Measurements from ENCODE around the gene DMD.

Gene DMD

DNA sequence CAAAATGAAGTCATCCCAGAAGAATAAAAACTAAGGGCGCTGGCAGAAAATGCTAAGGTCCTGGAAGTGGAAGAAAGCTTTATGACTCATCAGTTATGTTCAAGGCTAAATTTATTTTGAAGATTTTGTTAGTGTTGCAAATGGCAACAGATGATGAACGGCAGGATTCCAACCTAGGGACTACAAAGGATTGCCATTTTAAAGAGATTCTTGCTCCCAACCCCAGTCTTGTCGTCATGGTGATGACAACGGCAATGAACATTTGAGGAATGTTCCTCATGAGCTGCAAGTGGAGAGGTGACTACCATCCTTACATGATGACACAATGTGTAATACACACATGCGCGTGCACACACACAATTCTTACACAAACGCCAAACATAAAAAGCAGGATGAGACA is 2085.1 kb downstream of the DMD start:
- Mint-ChIP-seq H3K27me3 (ENCODE audit: low read depth) (no peaks in the 10 kb centered on the region), H3K4me3 (no peak overlapping the region), H3K27ac (no peak overlapping the region), H3K9me3 (peaks cover 9% of the 10 kb centered on the region), H3K4me1 (peaks cover 5% of the 10 kb centered on the region), H3K36me3 (ENCODE audit: low read depth) (peaks cover 26% of the 10 kb centered on the region)
- TF ChIP-seq, protein P1, sequence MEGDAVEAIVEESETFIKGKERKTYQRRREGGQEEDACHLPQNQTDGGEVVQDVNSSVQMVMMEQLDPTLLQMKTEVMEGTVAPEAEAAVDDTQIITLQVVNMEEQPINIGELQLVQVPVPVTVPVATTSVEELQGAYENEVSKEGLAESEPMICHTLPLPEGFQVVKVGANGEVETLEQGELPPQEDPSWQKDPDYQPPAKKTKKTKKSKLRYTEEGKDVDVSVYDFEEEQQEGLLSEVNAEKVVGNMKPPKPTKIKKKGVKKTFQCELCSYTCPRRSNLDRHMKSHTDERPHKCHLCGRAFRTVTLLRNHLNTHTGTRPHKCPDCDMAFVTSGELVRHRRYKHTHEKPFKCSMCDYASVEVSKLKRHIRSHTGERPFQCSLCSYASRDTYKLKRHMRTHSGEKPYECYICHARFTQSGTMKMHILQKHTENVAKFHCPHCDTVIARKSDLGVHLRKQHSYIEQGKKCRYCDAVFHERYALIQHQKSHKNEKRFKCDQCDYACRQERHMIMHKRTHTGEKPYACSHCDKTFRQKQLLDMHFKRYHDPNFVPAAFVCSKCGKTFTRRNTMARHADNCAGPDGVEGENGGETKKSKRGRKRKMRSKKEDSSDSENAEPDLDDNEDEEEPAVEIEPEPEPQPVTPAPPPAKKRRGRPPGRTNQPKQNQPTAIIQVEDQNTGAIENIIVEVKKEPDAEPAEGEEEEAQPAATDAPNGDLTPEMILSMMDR (IDR thresholded peaks at IDR 0.05; ENCODE audit: unreplicated experiment in 3 of 3), result no peak

DNA sequence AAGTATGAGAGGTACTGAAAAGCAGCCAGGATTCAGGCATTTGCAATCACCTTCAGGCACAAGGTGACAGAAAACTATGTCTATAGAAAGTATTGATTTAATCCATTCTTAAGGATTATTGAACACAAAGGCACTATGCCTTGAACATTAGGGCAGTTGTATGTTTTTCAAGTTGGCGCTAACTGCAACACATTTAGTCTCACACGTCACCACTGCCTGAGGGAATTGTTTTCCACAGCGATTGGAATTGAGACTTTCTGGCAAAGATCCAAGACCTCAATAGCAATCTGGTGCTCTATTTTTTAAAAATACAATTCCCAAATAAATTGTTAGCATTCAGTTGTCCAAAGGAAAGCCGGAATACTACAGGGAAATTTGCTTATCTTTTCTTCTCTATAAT is 2086.8 kb downstream of the DMD start:
- Mint-ChIP-seq H3K9me3 (peaks cover 9% of the 10 kb centered on the region), H3K27ac (no peak overlapping the region), H3K27me3 (ENCODE audit: low read depth) (no peaks in the 10 kb centered on the region), H3K4me1 (no peaks in the 10 kb centered on the region), H3K4me3 (no peak overlapping the region), H3K36me3 (ENCODE audit: low read depth) (peaks cover 26% of the 10 kb centered on the region)
- TF ChIP-seq, protein P1 (IDR thresholded peaks at IDR 0.05; ENCODE audit: unreplicated experiment in 3 of 3), result no peak

DNA sequence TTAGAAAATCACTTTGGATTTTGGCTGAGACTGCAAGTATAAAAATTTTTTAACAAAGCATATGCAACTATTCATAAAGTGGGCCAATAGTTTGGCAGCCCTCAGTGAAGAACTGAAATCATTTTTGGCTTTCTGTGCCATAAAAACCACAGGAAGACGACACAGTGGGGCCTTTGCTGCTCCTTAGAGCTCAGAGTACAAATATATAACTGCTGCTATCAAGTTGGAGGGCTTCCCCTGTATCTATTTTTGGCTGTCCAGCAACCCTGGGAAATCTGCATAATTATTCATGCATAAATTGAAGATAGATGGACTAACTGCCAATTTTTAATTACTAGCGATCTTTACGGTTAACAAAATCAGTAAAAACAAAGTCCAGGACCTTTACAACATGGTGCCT is 2088.0 kb downstream of the DMD start:
- H3K27me3 Mint-ChIP-seq (ENCODE audit: low read depth), result no peaks in the 10 kb centered on the region
- H3K27ac Mint-ChIP-seq, result no peak overlapping the region
- peaks cover 9% of the 10 kb centered on the region for H3K9me3 Mint-ChIP-seq
- H3K36me3 Mint-ChIP-seq (ENCODE audit: low read depth), result peaks cover 22% of the 10 kb centered on the region
- H3K4me3 Mint-ChIP-seq, result no peak overlapping the region
- no peaks in the 10 kb centered on the region for H3K4me1 Mint-ChIP-seq
- TF ChIP-seq, protein P1 (IDR thresholded peaks at IDR 0.05; ENCODE audit: unreplicated experiment in 3 of 3), result no peak

DNA sequence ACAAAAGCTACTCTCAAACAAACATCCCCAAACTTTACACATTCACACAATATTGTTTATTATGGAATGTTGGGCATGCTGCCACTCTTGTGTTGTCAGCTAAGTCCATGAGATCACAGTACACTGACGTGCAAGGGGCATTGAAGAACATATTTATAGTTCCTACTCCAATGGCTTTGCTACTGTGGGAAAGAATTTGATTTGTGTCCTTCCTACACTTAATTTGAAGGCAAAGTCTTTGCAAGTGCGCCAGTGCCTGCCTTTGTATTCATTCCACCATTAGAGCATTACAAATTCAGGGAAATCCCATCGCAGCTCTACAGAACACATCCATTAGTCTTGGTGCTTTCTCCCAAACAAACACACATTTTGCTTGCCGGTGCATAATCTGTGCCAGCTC is 2094.1 kb downstream of the DMD start:
- Mint-ChIP-seq H3K36me3 (ENCODE audit: low read depth) (no peaks in the 10 kb centered on the region), H3K27ac (no peak overlapping the region), H3K4me1 (no peaks in the 10 kb centered on the region), H3K4me3 (no peak overlapping the region), H3K27me3 (ENCODE audit: low read depth) (no peaks in the 10 kb centered on the region), H3K9me3 (peaks cover 11% of the 10 kb centered on the region)
- TF ChIP-seq, protein P1 (IDR thresholded peaks at IDR 0.05; ENCODE audit: unreplicated experiment in 3 of 3), result no peak

DNA sequence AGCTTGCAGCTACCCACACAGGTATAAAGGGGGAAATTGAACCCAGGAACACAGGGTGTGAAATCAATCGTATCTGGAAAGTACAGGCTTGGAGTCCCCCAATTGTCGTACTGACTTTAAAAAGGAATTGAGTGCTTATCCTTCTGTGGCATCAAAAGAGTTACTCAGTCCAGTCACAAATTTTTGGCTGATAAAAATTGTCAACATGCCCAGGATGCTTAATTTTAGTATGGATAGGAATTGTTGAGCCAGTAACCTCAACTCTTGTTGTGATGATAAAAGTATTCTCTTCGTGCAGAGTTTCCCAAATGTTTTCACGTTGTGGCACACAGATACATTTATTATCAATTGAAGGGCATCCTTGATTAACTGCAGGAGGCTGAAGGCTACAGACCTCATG is 2096.0 kb downstream of the DMD start:
- peaks cover 19% of the 10 kb centered on the region for H3K9me3 Mint-ChIP-seq
- no peaks in the 10 kb centered on the region for H3K27me3 Mint-ChIP-seq (ENCODE audit: low read depth)
- no peaks in the 10 kb centered on the region for H3K4me1 Mint-ChIP-seq
- no peak overlapping the region for H3K27ac Mint-ChIP-seq
- TF ChIP-seq, protein P1 (IDR thresholded peaks at IDR 0.05; ENCODE audit: unreplicated experiment in 3 of 3), result no peak
- H3K36me3 Mint-ChIP-seq (ENCODE audit: low read depth), result no peaks in the 10 kb centered on the region
- H3K4me3 Mint-ChIP-seq, result no peak overlapping the region

DNA sequence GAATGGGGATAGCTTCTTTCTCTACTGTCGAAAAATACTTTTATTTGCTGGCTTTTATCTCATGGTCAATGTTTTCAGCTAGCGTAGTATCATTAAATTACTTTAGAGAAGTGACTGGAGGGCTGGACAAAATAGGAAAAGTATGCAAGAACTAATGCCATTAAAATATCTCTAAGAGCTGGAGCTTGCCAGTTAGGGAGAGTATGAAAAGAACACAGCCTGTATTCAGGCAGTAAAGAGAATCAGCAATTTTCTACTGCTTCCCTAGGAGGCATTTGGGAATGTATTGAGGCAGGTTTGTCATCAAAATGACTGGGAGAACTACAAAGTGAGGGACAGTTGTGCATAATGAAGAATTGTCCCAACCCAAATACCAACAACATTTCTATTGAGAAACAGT is 2096.5 kb downstream of the DMD start:
- Mint-ChIP-seq H3K9me3 (peaks cover 19% of the 10 kb centered on the region), H3K27me3 (ENCODE audit: low read depth) (no peaks in the 10 kb centered on the region), H3K27ac (no peak overlapping the region), H3K36me3 (ENCODE audit: low read depth) (no peaks in the 10 kb centered on the region), H3K4me3 (no peak overlapping the region), H3K4me1 (no peaks in the 10 kb centered on the region)
- TF ChIP-seq, protein P1 (IDR thresholded peaks at IDR 0.05; ENCODE audit: unreplicated experiment in 3 of 3), result no peak
